GM21381 (cell line): ENCODE results near the gene CPXM2.
A peak's percentile ranks its signal among the peaks of the same experiment; 100 is the strongest.

ENCODE experiments used
- ATAC-seq: cut with Tn5 transposase; IDR thresholded peaks from one replicate; pipeline ENCODE4 v1.9.1; 2021; ENCODE audit warnings: mild to moderate bottlenecking, moderate library complexity; ENCODE audit not compliant: unreplicated experiment

CPXM2 gene

DNA sequence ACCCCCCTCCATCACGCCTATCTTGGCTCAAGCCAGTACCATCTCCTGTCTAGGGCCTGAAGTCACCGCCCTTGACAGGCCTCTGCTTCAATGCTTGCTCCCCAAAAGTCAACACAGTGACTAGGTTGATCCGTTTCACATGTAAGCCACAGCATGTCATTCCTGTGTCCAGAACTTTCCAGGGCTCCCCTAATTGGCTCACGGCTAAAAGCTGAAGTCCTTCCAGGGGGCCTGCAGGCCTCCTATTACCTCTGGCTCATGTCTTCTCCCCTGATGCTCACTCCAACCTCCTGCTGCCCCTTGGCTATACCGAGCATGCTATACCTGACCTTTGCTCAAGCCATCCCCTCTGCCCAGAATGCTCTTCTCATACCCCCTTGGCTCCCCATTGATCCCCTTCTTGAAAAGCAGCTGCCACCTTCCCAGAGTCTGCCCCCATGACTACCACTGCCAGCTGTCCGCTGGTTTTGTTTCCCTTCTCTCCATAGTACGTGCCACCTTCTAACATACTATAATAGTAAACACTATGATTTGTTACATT, 39.1 kb downstream of the CPXM2 start:
- no peak for ATAC-seq

DNA sequence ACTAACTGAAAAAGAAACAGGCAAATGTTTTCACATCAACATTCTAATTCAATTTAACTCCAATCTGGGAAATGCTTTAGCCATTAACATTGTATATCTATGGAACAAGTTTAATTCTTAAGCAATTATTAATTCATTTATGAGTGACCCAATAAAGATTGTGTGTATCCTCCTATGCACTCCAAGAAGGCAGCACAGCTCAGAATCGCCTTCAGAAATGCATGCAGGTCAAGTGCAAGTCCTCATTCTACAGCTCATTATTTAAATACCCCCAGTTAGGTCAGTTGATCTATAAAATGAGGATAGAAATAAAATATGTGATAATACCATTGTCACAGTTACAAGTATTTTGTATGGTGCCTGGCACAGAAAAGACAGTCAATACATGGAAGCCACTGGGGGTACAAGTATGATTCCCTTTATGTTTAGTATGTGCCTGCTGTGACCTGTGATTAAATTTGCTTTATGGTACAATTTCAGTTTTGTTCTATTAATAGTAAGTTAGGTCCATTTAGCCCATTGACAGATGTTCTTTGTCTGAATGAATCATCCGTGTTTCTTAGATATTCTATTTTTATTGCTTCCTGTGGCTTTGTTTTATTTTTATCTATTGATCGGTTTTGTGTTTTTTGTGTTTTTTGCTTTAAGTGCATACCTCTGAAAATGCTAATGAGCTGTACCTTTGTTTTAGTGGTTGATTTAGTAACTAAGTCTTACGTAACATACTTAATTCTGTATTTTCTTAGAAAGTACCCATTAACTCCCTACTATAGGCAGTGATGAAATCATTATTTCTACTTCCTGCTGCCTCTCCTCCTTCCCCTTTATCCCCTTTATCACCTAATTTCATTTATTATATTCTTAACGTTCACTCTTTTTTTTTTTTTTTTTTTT, 42.8 kb downstream of the CPXM2 start:
- ATAC-seq = peak; percentile 70

DNA sequence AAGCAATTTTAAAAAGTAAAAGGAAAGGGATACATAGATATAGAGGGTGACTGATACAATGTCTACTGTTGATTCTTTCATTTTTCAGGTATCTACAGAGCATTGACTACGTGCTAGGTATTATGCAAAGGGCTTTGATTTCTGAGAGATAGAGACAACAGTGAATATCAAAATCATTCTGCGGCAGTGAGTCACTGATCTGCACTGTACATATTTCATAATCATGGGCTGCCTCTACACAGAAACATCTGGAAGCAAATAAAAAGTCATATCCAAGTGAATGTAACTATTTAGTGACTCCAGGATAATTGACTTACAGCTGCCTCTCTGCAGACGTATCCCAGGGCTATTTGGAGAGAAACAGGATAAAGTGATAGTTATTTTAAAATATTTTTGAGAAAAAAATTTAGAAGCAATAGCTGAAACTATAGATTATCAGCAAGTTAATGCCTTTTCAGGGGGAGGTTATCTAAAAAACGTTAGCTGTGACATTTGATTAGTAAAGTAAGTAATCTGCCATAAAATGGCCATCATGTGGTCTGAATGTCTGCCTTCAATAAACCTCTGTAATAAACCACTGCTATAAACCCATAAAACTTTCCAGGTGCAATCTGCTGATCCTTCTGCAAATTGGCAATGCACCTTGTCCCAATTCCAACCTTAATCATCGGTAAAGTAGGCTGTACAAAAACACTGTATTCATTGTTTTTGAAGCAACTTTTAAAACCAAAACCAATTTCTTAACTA, 43.7 kb downstream of the CPXM2 start:
- ATAC-seq = no peak

- ATAC-seq = no peak
Observed at GRCh38 chr10:123843835-123844234, 47.8 kb downstream of the CPXM2 start.

DNA sequence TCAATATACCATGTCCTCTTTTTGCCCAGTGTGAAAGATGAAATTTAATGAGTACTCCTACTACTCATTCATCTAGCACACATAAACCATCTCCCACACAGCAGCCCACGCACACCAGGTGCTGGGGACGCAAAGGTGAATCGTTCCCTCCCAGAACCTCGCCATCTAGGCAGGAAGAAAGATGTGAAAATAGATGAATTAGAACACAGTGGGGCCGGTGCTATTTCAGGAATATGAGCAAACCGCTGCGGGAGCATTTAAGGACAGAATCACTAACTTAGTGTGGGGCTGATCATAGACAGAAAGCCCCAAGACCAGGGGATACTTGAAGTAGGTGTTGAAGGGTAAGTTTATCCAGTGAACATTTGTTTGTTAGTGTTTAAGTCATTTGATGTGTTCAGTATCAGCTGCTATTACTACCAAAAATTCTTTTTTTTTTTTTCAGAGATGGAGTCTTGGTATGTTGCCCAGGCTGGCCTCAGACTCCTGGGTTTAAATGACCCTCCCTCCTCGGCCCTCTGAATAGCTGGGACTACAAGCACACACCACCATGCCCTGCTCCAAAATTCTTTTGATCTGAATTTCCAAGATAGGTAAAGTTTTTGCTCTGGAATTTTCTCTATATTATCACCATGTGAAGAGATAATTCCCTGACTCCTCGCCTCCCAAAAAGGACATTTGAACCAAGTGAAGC, 48.8 kb downstream of the CPXM2 start:
- ATAC-seq = no peak

DNA sequence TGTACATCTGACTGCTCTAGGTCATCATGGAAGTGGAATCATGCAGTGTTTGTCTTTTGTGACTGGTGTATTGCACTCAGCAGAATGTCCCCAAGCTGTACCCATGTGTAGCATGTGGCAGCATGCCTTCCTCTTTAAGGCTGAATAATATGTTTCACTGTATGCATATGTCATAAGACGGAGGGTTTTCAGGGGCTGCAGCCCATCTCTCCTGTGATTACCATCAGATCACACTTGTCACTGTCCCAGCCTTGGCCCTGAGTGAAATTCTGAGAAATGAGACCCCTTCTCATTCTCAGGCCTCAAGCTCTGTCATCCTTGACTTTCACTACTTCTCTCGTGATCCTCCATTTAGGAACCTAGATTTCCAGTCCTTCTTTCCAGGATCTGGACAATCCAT, 50.0 kb downstream of the CPXM2 start:
- ATAC-seq = no peak

DNA sequence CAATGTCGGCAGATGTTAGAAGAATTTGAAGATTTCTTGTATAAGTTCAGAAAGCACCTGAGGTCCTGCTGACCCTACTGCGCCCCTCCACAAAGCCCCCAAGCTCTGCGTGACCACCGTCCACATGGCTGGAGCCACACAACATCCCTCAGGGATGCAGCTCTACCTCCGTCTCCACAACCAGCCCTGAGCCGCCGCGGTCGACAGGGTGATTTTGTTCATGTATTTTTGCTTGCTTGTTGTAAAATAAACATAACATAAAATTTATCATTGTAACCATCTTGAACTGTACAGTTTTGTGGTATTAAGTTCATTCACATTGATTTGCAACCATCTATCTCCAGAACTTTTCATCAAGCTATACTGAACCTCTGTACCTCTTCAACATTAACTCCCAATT, 50.5 kb downstream of the CPXM2 start:
- ATAC-seq = no peak

DNA sequence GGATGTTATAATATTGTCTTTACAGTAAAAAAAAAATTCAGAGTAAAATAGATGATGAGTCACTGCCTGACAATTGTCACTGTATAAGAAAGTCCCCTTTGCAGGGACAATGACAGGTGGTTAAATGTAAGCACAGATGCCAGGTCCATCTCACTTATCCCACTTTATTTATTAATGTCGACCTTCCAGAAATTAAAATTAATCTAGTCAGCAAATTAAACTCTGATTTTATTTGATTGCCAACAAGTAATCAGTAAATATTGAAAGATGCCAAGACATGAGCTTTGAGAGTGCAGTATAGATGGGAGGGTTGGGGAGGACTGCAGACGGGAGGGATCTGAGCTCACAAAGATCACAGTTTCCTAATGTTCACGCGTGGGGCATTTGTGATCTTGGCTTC, 50.9 kb downstream of the CPXM2 start:
- ATAC-seq = no peak

- ATAC-seq = no peak
Observed at GRCh38 chr10:123838596-123839310, 52.9 kb downstream of the CPXM2 start.

- no peak for ATAC-seq
Observed at GRCh38 chr10:123837756-123838155, 53.9 kb downstream of the CPXM2 start.

GRCh38 chr10:123836418-123837145, 55.0 kb downstream of the CPXM2 start:
- no peak for ATAC-seq

DNA sequence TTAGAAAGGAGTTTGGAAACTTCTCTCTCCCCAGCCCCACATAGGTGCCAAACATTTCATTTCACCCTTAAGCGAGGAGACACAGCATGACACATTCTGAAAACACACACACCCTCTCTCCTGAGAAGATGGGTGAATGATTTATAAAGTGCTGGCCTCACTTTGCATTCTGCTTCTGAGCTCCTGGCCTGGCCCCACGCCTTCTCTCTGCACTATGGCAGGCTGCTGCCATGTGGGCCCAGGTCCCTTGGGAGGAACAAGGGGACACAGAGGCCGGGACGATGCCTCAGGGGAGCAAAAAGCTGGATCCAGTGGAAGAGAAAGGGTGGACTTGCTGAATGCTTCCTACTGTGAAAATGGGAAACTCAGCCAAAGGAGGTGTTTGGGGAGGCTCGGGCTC, 56.0 kb downstream of the CPXM2 start:
- ATAC-seq = peak; percentile 95

DNA sequence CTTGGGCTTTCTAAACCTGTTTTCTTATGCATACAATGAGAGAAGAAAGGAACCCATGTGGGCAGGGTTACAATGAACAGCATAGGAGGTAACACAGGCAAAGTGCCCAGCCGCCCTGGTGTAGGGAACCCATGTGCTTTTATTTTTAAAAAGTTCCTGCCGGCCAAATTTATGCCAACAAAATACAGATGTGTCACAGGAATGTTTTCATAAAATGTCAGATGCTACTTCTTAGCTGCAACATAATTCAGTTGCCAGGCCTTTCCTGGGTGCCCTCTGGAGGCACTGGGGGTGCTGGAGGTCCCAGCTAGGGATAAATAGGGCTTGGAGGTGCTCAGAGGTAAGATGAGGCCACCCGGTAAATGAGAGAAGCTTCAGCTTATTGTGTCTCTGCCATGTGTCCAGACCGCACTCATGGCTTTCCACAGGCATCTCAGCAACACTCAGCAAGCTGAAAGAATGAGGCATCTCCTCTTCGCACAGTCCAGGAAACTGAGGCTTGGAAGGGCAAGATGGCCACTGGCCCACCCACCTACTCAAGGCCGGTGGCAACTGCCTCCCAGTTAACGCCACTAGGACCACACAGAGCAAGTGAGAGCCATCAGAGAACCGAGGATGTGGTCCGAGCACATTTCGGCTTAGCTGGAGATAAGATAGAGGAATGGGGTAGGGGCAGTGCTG, 58.3 kb downstream of the CPXM2 start:
- no peak for ATAC-seq

DNA sequence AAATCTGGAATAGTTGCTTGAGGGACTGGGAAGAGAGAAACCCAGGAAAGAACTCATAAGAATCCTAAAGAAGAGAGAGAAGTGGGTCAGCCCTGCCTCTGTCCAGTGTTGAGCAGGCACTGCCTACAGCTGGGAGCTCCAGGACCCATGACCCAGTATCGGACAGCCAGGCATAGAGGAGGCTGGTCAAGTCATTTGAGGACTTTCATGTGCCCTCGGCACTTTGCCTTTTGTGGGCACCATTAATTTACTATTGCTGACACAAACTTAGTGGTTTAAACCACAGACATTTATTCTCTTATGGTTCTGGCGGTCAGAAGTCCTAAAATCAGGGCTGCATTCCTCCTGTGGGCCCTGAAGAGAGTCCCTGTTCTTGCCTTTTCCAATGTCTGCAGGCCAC, 60.3 kb downstream of the CPXM2 start:
- ATAC-seq = no peak

GRCh38 chr10:123821136-123821535, 70.5 kb downstream of the CPXM2 start:
- ATAC-seq = no peak

DNA sequence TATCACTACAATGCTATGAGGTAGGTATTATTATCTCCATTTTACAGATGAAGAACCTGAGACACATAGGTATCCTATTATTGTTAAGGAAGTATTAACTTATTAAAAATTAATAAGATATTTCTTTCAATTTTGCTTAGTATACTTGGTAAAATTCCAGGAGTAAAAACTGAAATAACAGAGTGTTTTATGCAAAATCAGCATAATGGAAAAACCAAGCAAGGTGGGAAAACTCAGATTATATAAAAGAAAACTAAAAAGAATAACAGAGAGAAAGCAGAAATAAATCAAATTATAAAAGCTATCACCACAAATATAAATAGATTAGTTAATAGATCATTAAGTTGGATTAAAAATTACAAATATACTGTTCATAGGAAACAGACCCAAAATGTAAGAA, 82.0 kb downstream of the CPXM2 start:
- ATAC-seq = no peak

- ATAC-seq = no peak
Observed at GRCh38 chr10:123808906-123809305, 82.7 kb downstream of the CPXM2 start.

- no peak for ATAC-seq
Observed at GRCh38 chr10:123808286-123808685, 83.3 kb downstream of the CPXM2 start.

- ATAC-seq = no peak
Observed at GRCh38 chr10:123807444-123808035, 84.1 kb downstream of the CPXM2 start.
